A673 (cell line): ENCODE measurements around the gene RGPD5.
"Not testable (repeated sequence)": the region's sequence is repeated elsewhere in the genome, so short reads cannot be mapped to it uniquely, and the experiment has no call there.

Source experiments
- CTCF ChIP-seq: fragments of 300-800, 200-600 bp; sonication (generic); conservative IDR thresholded peaks from 2 replicates; pipeline ENCODE4 v1.5.1; 2017; ENCODE audit warnings: low read depth, mild to moderate bottlenecking, antibody characterized with exemption, low read length, moderate library complexity, mixed read lengths
- EZH2 ChIP-seq: fragments of 200-600 bp; sonication (generic); IDR thresholded peaks from 2 replicates; pipeline ENCODE4 v1.6.1; 2017; ENCODE audit warnings: borderline replicate concordance, low read depth, mild to moderate bottlenecking, mixed read lengths, antibody characterized with exemption, low read length; ENCODE audit not compliant: poor library complexity, severe bottlenecking

GRCh38 chr2:109894141-109894540 is 100.0 kb downstream of the RGPD5 start:
- TF ChIP-seq CTCF, EZH2: not testable (repeated sequence)
